SU-DHL-6 (cell line): Measurements from ENCODE around the gene PDCD10.

Source experiments
- CTCF ChIP-seq: fragments of 200-600 bp; sonication (generic); IDR thresholded peaks from one replicate; pipeline ENCODE4 v1.5.1; 2017; ENCODE audit warnings: antibody characterized with exemption, mild to moderate bottlenecking, low read length, moderate library complexity; ENCODE audit not compliant: insufficient read depth, poor library complexity, severe bottlenecking
- EZH2phosphoT487 ChIP-seq: fragments of 200-600 bp; sonication (generic), shearing (Covaris generic); conservative IDR thresholded peaks from 2 replicates; pipeline ENCODE4 v1.6.1; 2018; ENCODE audit warnings: mild to moderate bottlenecking, antibody characterized with exemption, low read length, moderate library complexity, mixed read lengths

- TF ChIP-seq CTCF, result no peak
- no peak for TF ChIP-seq EZH2phosphoT487
These were observed 61.5 kb downstream of the PDCD10 start for GRCh38 chr3:167673221-167673620.
